Uterus (tissue), 4 donors: ENCODE results near the gene ST8SIA4. TPM values are rescaled to one million over a fixed set of nuclear protein-coding genes. Genes with fewer than 3 reads are reported as not detected.

ENCODE experiments used
- DNase-seq, 2 donors: peaks; one replicate each; pipeline ENCODE4 v3.0.0-alpha.2; 2019 to 2020
- H3K27ac ChIP-seq, 2 donors: fragments of 200-600 bp; sonication (generic); 1 replicate in 1 of 2; 2 replicates in 1 of 2; pipeline ENCODE4 v1.5.1; 2016 to 2018
- H3K27me3 ChIP-seq, 2 donors: fragments of 200-600 bp; sonication (generic); one replicate each; pipeline ENCODE4 v1.5.1; 2018 to 2019; ENCODE audit warnings: control low read depth in 1 of 2
- H3K36me3 ChIP-seq, 2 donors: fragments of 200-600 bp; sonication (generic); one replicate each; pipeline ENCODE4 v1.5.1; 2019; ENCODE audit warnings: control low read depth in 1 of 2
- H3K4me1 ChIP-seq, 2 donors: fragments of 200-600 bp; sonication (generic); one replicate each; pipeline ENCODE4 v1.5.1; 2018 to 2019; ENCODE audit warnings: control low read depth in 1 of 2
- H3K4me3 ChIP-seq, 2 donors: fragments of 200-600 bp; sonication (generic); 1 replicate in 1 of 2; 2 replicates in 1 of 2; pipeline ENCODE4 v1.5.1; 2018 to 2019; ENCODE audit warnings: mild to moderate bottlenecking in 1 of 2
- H3K9me3 ChIP-seq, 2 donors: fragments of 200-600 bp; sonication (generic); one replicate each; pipeline ENCODE4 v1.5.1; 2019; ENCODE audit warnings: control low read depth in 1 of 2
- POLR2A ChIP-seq, 2 donors: fragments of 450-650 bp; IDR thresholded peaks; one replicate each; pipeline ENCODE4 v1.6.1; 2016; ENCODE audit warnings: antibody characterized with exemption in 2 of 2, mild to moderate bottlenecking in 1 of 2, moderate library complexity in 1 of 2
- intact Hi-C: fragments of 100-400 bp; cut with DNase I; formaldehyde crosslinking; loops from one replicate; pipeline ENCODE4 v1.15.1; 2023; ENCODE audit warnings: low total_unique reads
- total RNA-seq, 4 donors: library from RNA; depleted of rRNA in 3 of 4; stranded (reverse); fragments of >200 nt in 3 of 4; gene quantifications; one replicate each; pipeline versions ENCODE4 v1.1.0 to v1.2.4, GENCODE V29; 2014 to 2023
- TF ChIP-seq, protein P1 (sequence below), 4 experiments: fragments of 200-600 bp in 2 of 4; fragments of 450-650 bp in 2 of 4; sonication (generic) in 2 of 4; IDR thresholded peaks; one replicate each; pipeline ENCODE4 v1.5.1; 2016 to 2019; ENCODE audit warnings: antibody characterized with exemption in 4 of 4, mild to moderate bottlenecking in 2 of 4, moderate library complexity in 1 of 4
- donor health status: DM: yes; HTN: yes; CAD: no.

Gene ST8SIA4
- total RNA-seq, 4 donors from 2014 or later: 4.8 to 15.5 (median 6.2) TPM

DNA sequence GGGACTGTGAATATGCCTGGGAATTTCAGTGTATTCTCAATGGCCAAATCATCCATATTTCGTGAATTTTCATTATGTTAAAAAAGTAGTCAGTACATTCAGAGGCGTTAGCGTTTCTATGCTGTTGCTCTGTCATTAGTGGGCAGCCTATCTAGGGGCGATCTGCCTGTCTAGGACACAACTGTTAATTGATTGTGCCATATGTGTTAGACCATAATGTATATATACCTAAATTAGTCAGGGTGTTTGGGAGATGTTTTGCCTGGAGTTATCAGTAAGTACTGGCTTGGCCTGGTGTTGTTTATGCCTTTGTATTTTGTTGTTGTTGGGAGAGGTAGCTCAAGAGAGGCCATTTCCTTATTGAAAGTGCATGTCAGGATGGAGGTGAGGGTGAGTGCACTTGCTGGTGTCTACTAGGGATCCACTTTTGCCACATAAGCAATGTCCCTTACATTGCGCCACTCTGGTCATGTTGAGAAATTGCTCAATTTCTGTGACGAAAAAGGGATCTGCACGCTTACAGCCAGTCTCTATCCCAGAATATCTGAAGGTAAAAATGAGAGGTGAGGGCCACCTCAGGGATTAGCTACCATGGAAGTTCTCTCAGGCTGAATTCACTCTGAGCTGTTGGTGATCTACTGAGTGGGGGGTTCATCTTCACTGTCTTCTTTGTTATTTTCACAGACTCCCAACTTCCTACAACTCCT is 123.3 kb downstream of the ST8SIA4 start:
- Histone ChIP-seq H3K27me3 (no peaks in the 10 kb centered on the region), H3K9me3 (no peaks in the 10 kb centered on the region), H3K36me3 (no peaks in the 10 kb centered on the region), H3K27ac (no peak overlapping the region), H3K4me3 (no peak overlapping the region), H3K4me1 (no peaks in the 10 kb centered on the region)
- no peak for DNase-seq
- intact Hi-C loops: no loop called here
- no peak for TF ChIP-seq POLR2A (IDR thresholded peaks at IDR 0.05)
- TF ChIP-seq, protein P1, sequence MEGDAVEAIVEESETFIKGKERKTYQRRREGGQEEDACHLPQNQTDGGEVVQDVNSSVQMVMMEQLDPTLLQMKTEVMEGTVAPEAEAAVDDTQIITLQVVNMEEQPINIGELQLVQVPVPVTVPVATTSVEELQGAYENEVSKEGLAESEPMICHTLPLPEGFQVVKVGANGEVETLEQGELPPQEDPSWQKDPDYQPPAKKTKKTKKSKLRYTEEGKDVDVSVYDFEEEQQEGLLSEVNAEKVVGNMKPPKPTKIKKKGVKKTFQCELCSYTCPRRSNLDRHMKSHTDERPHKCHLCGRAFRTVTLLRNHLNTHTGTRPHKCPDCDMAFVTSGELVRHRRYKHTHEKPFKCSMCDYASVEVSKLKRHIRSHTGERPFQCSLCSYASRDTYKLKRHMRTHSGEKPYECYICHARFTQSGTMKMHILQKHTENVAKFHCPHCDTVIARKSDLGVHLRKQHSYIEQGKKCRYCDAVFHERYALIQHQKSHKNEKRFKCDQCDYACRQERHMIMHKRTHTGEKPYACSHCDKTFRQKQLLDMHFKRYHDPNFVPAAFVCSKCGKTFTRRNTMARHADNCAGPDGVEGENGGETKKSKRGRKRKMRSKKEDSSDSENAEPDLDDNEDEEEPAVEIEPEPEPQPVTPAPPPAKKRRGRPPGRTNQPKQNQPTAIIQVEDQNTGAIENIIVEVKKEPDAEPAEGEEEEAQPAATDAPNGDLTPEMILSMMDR (IDR thresholded peaks at IDR 0.05): no peak

DNA sequence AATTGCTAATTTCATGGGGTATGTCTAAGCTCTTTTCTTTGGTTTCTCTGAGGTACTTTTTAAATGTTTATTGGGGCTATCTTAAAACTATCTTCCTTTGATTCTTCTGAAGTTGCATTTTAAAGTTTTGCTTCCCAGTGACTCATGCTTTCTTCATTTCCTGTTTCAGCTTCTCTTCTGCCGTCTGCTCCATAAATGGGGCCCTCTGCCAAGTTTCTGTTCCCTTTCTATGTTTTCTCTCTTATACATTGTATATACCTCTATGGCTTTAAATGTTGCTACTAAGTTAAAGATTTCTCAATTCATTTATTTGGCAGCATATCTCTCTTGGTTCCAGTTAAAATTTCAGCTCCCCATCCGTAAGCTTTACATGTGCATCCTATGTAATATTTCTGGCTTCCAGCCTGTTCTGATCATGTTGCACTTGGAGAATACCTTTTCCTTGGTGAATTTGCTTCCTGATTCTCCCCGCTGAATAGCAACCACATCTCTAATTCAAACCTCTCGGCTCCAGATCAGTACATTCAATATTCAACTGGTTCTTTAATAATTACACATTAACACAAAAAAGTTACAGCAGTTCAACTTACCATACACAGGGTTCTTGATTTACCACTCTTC is 125.3 kb downstream of the ST8SIA4 start:
- Histone ChIP-seq H3K27me3 (no peaks in the 10 kb centered on the region), H3K9me3 (no peaks in the 10 kb centered on the region), H3K4me3 (no peak overlapping the region), H3K36me3 (no peaks in the 10 kb centered on the region), H3K27ac (no peak overlapping the region), H3K4me1 (no peaks in the 10 kb centered on the region)
- TF ChIP-seq, protein P1 (IDR thresholded peaks at IDR 0.05): no peak
- TF ChIP-seq POLR2A (IDR thresholded peaks at IDR 0.05): no peak
- intact Hi-C loops: no loop called here
- DNase-seq: no peak

DNA sequence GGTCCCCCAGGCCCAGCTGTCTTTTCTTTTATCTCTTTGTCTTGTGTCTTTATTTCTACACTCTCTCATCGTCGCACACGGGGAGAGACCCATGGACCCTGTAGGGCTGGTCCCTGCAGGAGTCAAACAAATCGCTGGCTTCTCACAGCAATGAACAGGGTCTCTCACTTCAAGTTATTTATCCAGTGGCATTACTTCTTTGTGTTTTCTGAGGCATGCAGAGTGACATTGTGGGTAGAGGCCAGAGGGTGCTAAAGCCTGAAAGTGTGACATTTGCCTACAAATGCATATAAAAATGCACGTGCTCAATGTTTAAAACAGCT is 127.6 kb downstream of the ST8SIA4 start:
- H3K27me3 ChIP-seq: no peaks in the 10 kb centered on the region
- intact Hi-C loops: no loop called here
- H3K4me1 ChIP-seq: no peaks in the 10 kb centered on the region
- H3K36me3 ChIP-seq: no peaks in the 10 kb centered on the region
- TF ChIP-seq, protein P1 (IDR thresholded peaks at IDR 0.05): no peak
- no peak for TF ChIP-seq POLR2A (IDR thresholded peaks at IDR 0.05)
- no peaks in the 10 kb centered on the region for H3K9me3 ChIP-seq
- no peak overlapping the region for H3K27ac ChIP-seq
- DNase-seq: no peak
- no peak overlapping the region for H3K4me3 ChIP-seq

DNA sequence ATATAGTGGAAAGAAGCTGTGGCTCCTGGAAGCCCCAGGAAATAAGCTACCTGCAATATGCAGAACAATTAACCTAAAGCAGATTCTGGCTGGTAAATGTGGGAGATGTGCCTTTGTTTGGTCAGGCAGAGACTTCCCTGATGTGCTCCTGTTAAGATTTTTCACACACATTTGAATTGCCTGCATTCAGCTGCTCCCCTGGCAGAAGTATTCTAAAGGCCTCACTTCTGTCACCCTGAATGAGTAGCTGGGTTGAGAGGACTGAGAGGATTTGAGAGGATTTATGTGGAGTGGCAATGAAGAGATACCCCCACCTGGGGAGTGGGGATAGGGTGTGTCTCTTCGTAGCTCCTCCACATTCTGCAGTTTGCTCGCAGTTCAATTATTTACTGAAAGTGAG is 130.5 kb downstream of the ST8SIA4 start:
- Histone ChIP-seq H3K27me3 (no peaks in the 10 kb centered on the region), H3K27ac (no peak overlapping the region), H3K4me3 (no peak overlapping the region), H3K36me3 (no peaks in the 10 kb centered on the region), H3K9me3 (no peaks in the 10 kb centered on the region), H3K4me1 (no peaks in the 10 kb centered on the region)
- TF ChIP-seq, protein P1 (IDR thresholded peaks at IDR 0.05): no peak
- TF ChIP-seq POLR2A (IDR thresholded peaks at IDR 0.05): no peak
- intact Hi-C loops: no loop called here
- no peak for DNase-seq

DNA sequence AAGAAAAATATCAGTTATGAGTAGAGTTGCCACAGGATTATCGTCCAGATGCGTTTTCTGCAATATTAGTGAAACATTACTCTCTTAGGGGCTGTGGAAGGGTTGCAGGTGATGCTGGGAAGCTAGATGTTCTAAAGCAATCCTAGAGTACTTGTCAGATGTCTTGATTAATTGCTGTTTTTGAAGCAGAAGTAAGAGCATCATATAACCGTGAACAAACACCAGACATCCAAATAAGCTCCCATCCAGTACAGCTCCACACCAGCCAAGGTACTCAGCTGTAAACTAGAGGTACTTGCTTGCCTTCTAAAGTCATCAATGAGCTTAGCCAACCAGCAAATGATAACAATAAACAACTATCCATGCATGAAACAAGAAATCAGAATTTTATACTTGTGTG is 131.1 kb downstream of the ST8SIA4 start:
- Histone ChIP-seq H3K4me1 (no peaks in the 10 kb centered on the region), H3K36me3 (no peaks in the 10 kb centered on the region), H3K4me3 (no peak overlapping the region), H3K27ac (no peak overlapping the region), H3K27me3 (no peaks in the 10 kb centered on the region), H3K9me3 (no peaks in the 10 kb centered on the region)
- no peak for TF ChIP-seq POLR2A (IDR thresholded peaks at IDR 0.05)
- TF ChIP-seq, protein P1 (IDR thresholded peaks at IDR 0.05): no peak
- DNase-seq: no peak
- intact Hi-C loops: no loop called here
